Measurements from ENCODE around the gene NFIC. TPM values are rescaled to one million over a fixed set of nuclear protein-coding genes. Genes with fewer than 3 reads are reported as not detected.

NFIC gene
- total and polyA plus RNA-seq, 2 of the 4 experiments (the other 2 are of a cell fraction): 21.9 to 32.1 TPM

DNA sequence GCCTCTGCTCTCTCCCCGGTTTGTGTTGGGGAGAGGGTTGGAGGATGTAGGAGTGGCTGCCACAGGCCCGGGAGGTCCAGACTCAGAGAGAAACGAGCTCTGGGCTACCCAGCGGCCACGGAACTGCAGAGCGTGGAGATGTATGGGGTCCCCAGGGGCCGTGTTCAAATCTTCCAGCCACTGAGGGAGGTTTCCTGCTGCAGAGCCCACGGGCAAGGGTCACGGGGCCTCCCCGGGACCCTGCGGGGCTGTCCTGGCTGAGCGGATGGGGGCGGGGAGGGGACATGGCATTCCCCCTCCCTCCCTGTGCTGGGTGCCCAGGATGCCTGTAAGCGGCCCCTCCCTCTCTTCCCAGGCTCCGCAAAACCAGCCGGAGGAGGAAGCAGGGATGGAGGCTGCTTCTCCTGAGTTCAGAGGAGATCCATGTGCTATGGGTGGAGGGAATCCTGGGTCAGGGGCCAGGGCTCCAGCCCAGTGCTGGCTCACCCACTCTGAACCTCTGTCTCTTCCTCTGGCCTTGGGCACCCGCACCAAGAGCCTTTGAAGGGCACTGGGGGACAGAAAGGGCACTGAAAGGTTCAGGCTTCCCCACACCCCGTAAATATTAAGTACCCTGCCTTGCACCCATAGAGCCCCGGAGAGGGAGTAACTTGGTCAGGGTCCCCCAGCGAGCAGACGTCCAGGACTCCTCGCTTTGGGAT lies 91.3 kb downstream of the NFIC start:
- Histone ChIP-seq H4K91ac (ENCODE audit: insufficient read depth, low read depth, low read length) (no peak overlapping the region), H2AFZ (replicated peaks; ENCODE audit: low read length, poor library complexity) (peak overlapping the region; percentile 3), H2BK15ac (ENCODE audit: low read depth, low read length) (no peak overlapping the region), H3K9me3 (ENCODE audit: control insufficient read depth, insufficient read depth, low read length) (no peaks in the 10 kb centered on the region), H3K14ac (replicated peaks; ENCODE audit: low read depth, low read length) (0 out of 2 replicates have a peak overlapping the region, but pooled peaks have one; percentile 21), H3K56ac (ENCODE audit: extremely low read depth, insufficient read depth, low read length) (no peak overlapping the region), H4K8ac (ENCODE audit: low read depth in 2 of 2, low read length in 2 of 2) (peak overlapping the region in 1 of 2 experiments; percentile 40; a peak in 2 of 4 replicates), H3K9ac (ENCODE audit: low read depth, low read length) (no peak overlapping the region; the same call in 1 of the 2 replicates), H3K4me1 (ENCODE audit: control insufficient read depth, insufficient read depth, low read length) (peaks cover 29% of the 10 kb centered on the region), H2BK5ac (ENCODE audit: low read depth, low read length, poor library complexity, severe bottlenecking) (peak overlapping the region; percentile 43), H3K4me2 (ENCODE audit: low read depth, low read length) (no peak overlapping the region), H2BK20ac (ENCODE audit: low read depth, low read length) (peak overlapping the region; percentile 47; the same call in 1 of the 2 replicates), H3K4me3 (ENCODE audit: insufficient read depth, low read depth, low read length) (no peak overlapping the region), H3K23ac (ENCODE audit: low read depth, low read length) (no peak overlapping the region), H3K27ac (ENCODE audit: insufficient read depth, low read length) (peak overlapping the region; percentile 22), H2BK120ac (ENCODE audit: low read depth, low read length) (peak overlapping the region; percentile 26; the same call in 1 of the 2 replicates), H4K20me1 (ENCODE audit: insufficient read depth, low read length) (peaks cover 52% of the 10 kb centered on the region), H3K79me1 (ENCODE audit: low read depth in 1 of 2, low read length in 2 of 2) (peaks cover 42 to 83% of the 10 kb centered on the region in 2 experiments), H3K4ac (ENCODE audit: low read depth, low read length) (peak overlapping the region; percentile 79; the same call in 1 of the 2 replicates), H3K9me1 (ENCODE audit: insufficient read depth, low read length) (peaks cover 8% of the 10 kb centered on the region), H3K18ac (ENCODE audit: low read depth, low read length) (no peak overlapping the region), H4K5ac (ENCODE audit: low read depth, low read length) (no peak overlapping the region), H2AK9ac (replicated peaks; ENCODE audit: low read depth, low read length, poor library complexity) (peak overlapping the region; percentile 66), H2AK5ac (ENCODE audit: low read depth, low read length) (0 out of 2 replicates have a peak overlapping the region, but pooled peaks have one; percentile 20), H3K27me3 (ENCODE audit: control insufficient read depth, insufficient read depth, low read length) (no peaks in the 10 kb centered on the region), H3K36me3 (ENCODE audit: control insufficient read depth, insufficient read depth, low read length) (peaks cover 51% of the 10 kb centered on the region)
- DNase-seq: no peak
- 20% methylated on average over 3 of the region's 22 CpGs; no CpG with 5 or more reads in 1 of the 2 experiments for WGBS, 2 experiments (ENCODE audit: extremely low coverage in 2 of 2, insufficient read length in 1 of 2)
- CTCF ChIA-PET: no interaction called here
- no peak for TF ChIP-seq ELK1 (IDR thresholded peaks at IDR 0.05; ENCODE audit: borderline replicate concordance, low read depth, low read length)
- in situ Hi-C loops (cut with MboI; ENCODE audit: low sequenced_read_pairs): no loop called here
- POLR2A ChIA-PET (ENCODE audit: unreplicated experiment): no interaction called here
- ATAC-seq (ENCODE audit: low read depth): no peak
- dilution Hi-C loops (cut with HindIII; ENCODE audit: low sequenced_read_pairs, unreplicated experiment): no loop called here
- BruUV-seq (replicated peaks): no TSS peak
- intact Hi-C loops (cut with micrococcal nuclease): no loop called here
